A673 (cell line): ENCODE data around the gene LMAN1L. TPM values are rescaled to one million over a fixed set of nuclear protein-coding genes. Genes with fewer than 3 reads are reported as not detected.

ENCODE experiments used
- BruUV-seq: library from RNA; stranded (reverse); fragments of 400-500 nt; replicated peaks from 2 replicates; lab custom pipeline; 2021; lab: Mats Ljungman, UMichigan
- CTCF ChIA-PET: fragments of 300-600 bp; sonication (Branson Sonifier 250); formaldehyde crosslinking; loops from one replicate; lab custom pipeline; 2022; ENCODE audit warnings: antibody characterized with exemption; lab: Charles Lee
- POLR2A ChIA-PET: fragments of 300-600 bp; sonication (Branson Sonifier 250); formaldehyde crosslinking; loops from one replicate; lab custom pipeline; 2022; ENCODE audit warnings: antibody characterized with exemption; ENCODE audit not compliant: low non-redundant PET; lab: Charles Lee
- DNase-seq: peaks from one replicate; pipeline ENCODE4 v3.0.0-alpha.2; 2015; ENCODE audit warnings: low spot score
- H3K27ac ChIP-seq: fragments of 200-600 bp; sonication (generic); 2 replicates; pipeline ENCODE4 v1.5.1; 2016; ENCODE audit warnings: mixed run types, low read depth, mild to moderate bottlenecking, mixed read lengths, antibody characterized with exemption, low read length; ENCODE audit not compliant: poor library complexity, severe bottlenecking
- H3K27me3 ChIP-seq: fragments of 200-600 bp; sonication (generic); replicated peaks from 2 replicates; pipeline ENCODE4 v1.6.1; 2017; ENCODE audit warnings: mixed run types, low read depth, mild to moderate bottlenecking, mixed read lengths, antibody characterized with exemption, low read length; ENCODE audit not compliant: insufficient read depth, poor library complexity
- H3K36me3 ChIP-seq: fragments of 200-600 bp; sonication (generic); 2 replicates; pipeline ENCODE4 v1.6.1; 2016; ENCODE audit warnings: mixed run types, mild to moderate bottlenecking, mixed read lengths, antibody characterized with exemption, low read length; ENCODE audit not compliant: insufficient read depth, poor library complexity, severe bottlenecking
- H3K4me1 ChIP-seq: fragments of 200-600 bp; sonication (generic); 2 replicates; pipeline ENCODE4 v1.6.1; 2017; ENCODE audit warnings: mixed run types, mild to moderate bottlenecking, mixed read lengths, antibody characterized with exemption, low read length; ENCODE audit not compliant: insufficient read depth, poor library complexity, severe bottlenecking
- H3K4me3 ChIP-seq: fragments of 200-600 bp; sonication (generic); 2 replicates; pipeline ENCODE4 v1.5.1; 2016; ENCODE audit warnings: low read depth, mixed run types, mild to moderate bottlenecking, mixed read lengths, low read length; ENCODE audit not compliant: poor library complexity, severe bottlenecking
- H3K9me3 ChIP-seq: fragments of 200-600 bp; sonication (generic); 2 replicates; pipeline ENCODE4 v1.6.1; 2016; ENCODE audit warnings: mixed run types, low read depth, mild to moderate bottlenecking, mixed read lengths, antibody characterized with exemption, low read length; ENCODE audit not compliant: poor library complexity, severe bottlenecking
- CTCF ChIP-seq: fragments of 300-800, 200-600 bp; sonication (generic); conservative IDR thresholded peaks from 2 replicates; pipeline ENCODE4 v1.5.1; 2017; ENCODE audit warnings: low read depth, mild to moderate bottlenecking, antibody characterized with exemption, low read length, moderate library complexity, mixed read lengths
- EZH2 ChIP-seq: fragments of 200-600 bp; sonication (generic); IDR thresholded peaks from 2 replicates; pipeline ENCODE4 v1.6.1; 2017; ENCODE audit warnings: borderline replicate concordance, low read depth, mild to moderate bottlenecking, mixed read lengths, antibody characterized with exemption, low read length; ENCODE audit not compliant: poor library complexity, severe bottlenecking
- intact Hi-C: fragments of 100-400 bp; cut with micrococcal nuclease; formaldehyde crosslinking; loops from one replicate; pipeline ENCODE4 v1.10.0; 2022; ENCODE audit not compliant: unreplicated experiment
- microRNA-seq: library from miRNA; unstranded; fragments of <30 nt; microRNA quantifications from one replicate; pipeline ENCODE4 v1.2.0, GENCODE V29; 2021
- total RNA-seq: library from RNA; stranded (reverse); gene quantifications from 2 replicates; pipeline ENCODE4 v1.2.3, GENCODE V29; 2021

LMAN1L gene
- total RNA-seq, 1 experiment from 2014 or later = 0.80 TPM

- Histone ChIP-seq H3K27ac (peak overlapping the region; percentile 79), H3K9me3 (no peaks in the 10 kb centered on the region), H3K4me1 (peaks cover 25% of the 10 kb centered on the region), H3K36me3 (no peaks in the 10 kb centered on the region), H3K4me3 (peak overlapping the region; percentile 90), H3K27me3 (no peaks in the 10 kb centered on the region)
- intact Hi-C loops = no loop called here
- peak; percentile 62 for DNase-seq
- ChIA-PET POLR2A (interaction anchor here (0.6 kb wide), 1 partner anchor 14 kb away, joined by 3 read pairs; no protein-coding TSS in a partner anchor), CTCF (interaction anchor here (0.6 kb wide), 1 partner anchor 578 kb away, joined by 5 read pairs; the partner anchor contains the start of gene SIN3A)
- BruUV-seq = no TSS peak
- no peak for TF ChIP-seq EZH2
- TF ChIP-seq CTCF = no peak
Observed at GRCh38 chr15:74873756-74874424, 61.3 kb downstream of the LMAN1L start.

Small RNA genes within 50 kb of the gene (microRNA-seq; reads per million reads assigned to microRNA genes)
- gene MIR4513 (not detected), gene MIR6882 (14.3 reads per million, percentile 37 among the genes with 10 or more reads in this experiment)

Other genes starting within 250 kb of the LMAN1L start
- 66.8 and 75.5 TPM in 2 replicates for gene CLK3, start 197.0 kb upstream of the LMAN1L start, total RNA-seq
- gene EDC3, start 116.8 kb upstream of the LMAN1L start, total RNA-seq = 62.6 and 65.2 TPM in 2 replicates
- 0.33 and 0.62 TPM in 2 replicates for gene CYP1A1, start 87.3 kb upstream of the LMAN1L start, total RNA-seq
- gene CYP1A2, start 64.0 kb upstream of the LMAN1L start, total RNA-seq = not detected in 2 replicates
- 90.8 and 103 TPM in 2 replicates for gene CSK, start 30.8 kb upstream of the LMAN1L start, total RNA-seq
- gene CPLX3, start 13.8 kb downstream of the LMAN1L start, total RNA-seq = 0.17 and 0.28 TPM in 2 replicates
- gene ULK3, start 30.3 kb downstream of the LMAN1L start, total RNA-seq = 53.3 and 58.3 TPM in 2 replicates
- gene SCAMP2, start 60.5 kb downstream of the LMAN1L start, total RNA-seq = 77.9 and 94.4 TPM in 2 replicates
- gene MPI, start 77.2 kb downstream of the LMAN1L start, total RNA-seq = 48.2 and 62.8 TPM in 2 replicates
- 86.6 and 93.2 TPM in 2 replicates for gene FAM219B, start 94.0 kb downstream of the LMAN1L start, total RNA-seq
- 354 and 357 TPM in 2 replicates for gene COX5A, start 125.2 kb downstream of the LMAN1L start, total RNA-seq
- 20.6 and 22.5 TPM in 2 replicates for gene RPP25, start 143.9 kb downstream of the LMAN1L start, total RNA-seq
- gene SCAMP5, start 182.7 kb downstream of the LMAN1L start, total RNA-seq = 3.8 and 5.8 TPM in 2 replicates
- 13.3 and 18.9 TPM in 2 replicates for gene PPCDC, start 210.8 kb downstream of the LMAN1L start, total RNA-seq